VCaP (cell line): ENCODE results near the gene TSR3.

ENCODE experiments used
- H3K27ac ChIP-seq: fragments of 450-650 bp; 2 replicates; pipeline ENCODE4 v1.5.1; 2017
- TF ChIP-seq, protein P1 (sequence below): fragments of 450-650 bp; conservative IDR thresholded peaks from 2 replicates; pipeline ENCODE4 v1.5.1; 2017; ENCODE audit warnings: mild to moderate bottlenecking, moderate library complexity

TSR3 gene

DNA sequence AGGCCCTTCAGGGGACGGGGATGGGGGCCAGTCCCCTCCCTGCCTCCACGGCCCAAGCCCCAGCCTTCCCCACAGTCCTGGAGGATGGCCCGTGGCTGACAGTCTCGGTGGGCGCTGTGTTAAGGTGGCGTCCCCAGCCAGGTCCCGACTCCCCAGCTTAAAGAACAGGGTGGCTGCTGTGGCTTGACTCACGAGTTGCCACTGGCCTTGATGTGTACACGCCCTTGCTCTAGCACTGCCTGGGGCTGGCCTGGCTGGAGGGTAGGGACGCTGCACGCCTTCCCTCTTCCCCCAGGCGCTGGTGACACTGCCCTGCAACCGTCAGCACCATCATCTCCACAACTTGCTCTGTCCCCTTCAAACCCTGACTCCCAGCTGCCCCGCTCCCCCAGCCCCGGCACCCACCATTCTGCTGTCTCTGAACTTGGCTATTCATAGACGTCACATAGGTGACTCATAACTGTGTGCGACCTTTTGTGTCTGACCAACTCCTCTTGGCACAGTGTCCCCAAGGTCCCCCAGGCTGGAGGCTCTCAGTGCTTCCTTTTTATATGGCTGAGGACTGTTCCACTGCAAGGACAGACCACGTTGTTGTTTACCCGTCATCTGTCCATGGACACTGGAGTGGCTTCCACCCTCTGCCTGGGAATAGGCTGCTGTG, 6.4 kb upstream of the TSR3 start:
- no peak overlapping the region for H3K27ac ChIP-seq

DNA sequence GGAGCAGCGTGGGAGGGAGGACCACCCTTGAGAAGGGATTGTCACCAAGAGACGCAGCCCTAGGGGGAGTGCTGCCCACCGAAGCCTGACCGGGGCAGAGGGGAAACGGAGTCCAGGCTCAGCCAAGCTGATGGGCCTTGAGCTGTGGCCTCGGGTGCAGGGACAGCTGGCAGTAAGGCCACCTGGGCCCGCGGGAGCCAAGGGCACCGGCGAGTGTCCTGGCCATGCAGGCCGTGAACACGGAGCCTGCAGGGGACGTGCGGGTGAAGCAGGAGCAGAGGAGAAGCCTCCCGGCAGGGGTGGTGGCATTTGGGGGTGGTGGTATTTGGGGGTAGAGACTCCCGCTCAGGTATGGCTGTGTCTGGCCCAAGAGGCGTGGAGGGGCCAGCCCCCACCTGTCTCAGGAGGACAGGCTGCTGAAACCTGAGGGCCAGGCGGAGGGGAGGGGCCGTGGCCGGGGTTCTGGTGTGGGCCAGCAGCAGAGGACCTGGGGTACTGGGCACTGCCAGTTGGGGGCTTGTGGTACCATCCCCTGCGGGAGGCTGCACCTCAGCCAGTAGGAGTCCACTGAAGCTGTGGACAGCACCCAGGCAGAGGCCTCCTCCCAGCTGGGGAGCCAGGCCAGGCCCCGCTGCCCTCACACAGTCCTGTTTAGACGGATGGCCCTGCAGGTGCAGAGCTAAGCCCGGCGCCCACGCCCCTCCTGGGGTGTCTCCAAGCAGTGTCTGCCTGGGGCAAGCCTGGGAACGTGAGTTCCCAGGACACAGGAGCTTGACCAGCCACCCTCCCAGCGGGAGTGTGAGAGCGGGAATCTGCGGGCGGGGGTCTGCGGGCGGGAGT, 4.6 kb upstream of the TSR3 start:
- H3K27ac ChIP-seq, result no peak overlapping the region
- TF ChIP-seq, protein P1, sequence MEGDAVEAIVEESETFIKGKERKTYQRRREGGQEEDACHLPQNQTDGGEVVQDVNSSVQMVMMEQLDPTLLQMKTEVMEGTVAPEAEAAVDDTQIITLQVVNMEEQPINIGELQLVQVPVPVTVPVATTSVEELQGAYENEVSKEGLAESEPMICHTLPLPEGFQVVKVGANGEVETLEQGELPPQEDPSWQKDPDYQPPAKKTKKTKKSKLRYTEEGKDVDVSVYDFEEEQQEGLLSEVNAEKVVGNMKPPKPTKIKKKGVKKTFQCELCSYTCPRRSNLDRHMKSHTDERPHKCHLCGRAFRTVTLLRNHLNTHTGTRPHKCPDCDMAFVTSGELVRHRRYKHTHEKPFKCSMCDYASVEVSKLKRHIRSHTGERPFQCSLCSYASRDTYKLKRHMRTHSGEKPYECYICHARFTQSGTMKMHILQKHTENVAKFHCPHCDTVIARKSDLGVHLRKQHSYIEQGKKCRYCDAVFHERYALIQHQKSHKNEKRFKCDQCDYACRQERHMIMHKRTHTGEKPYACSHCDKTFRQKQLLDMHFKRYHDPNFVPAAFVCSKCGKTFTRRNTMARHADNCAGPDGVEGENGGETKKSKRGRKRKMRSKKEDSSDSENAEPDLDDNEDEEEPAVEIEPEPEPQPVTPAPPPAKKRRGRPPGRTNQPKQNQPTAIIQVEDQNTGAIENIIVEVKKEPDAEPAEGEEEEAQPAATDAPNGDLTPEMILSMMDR, result no peak

More for the DNA sequence above, 6.4 kb upstream of the TSR3 start:
- TF ChIP-seq, protein P1, result no peak

DNA sequence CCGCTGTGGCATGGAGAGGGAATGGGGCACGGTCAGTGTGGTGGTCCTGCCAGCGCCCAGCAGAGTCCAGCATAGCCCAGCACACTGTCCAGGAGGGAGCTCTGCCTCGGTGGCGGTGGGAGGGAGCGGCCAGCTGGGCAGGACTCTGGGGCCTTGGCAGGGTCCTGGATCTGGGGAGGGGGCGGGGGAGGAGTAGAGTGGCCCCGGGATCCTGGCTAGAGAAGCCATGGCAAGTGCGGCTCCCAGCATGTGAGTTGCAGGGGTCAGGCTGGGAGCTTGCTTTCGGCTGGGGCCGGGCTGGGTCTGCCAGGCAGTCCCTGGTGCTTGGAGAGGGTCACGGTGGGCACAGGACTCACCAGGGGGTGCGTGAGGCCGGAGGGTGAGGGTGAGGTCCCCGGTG, 3.9 kb upstream of the TSR3 start:
- TF ChIP-seq, protein P1, result no peak

DNA sequence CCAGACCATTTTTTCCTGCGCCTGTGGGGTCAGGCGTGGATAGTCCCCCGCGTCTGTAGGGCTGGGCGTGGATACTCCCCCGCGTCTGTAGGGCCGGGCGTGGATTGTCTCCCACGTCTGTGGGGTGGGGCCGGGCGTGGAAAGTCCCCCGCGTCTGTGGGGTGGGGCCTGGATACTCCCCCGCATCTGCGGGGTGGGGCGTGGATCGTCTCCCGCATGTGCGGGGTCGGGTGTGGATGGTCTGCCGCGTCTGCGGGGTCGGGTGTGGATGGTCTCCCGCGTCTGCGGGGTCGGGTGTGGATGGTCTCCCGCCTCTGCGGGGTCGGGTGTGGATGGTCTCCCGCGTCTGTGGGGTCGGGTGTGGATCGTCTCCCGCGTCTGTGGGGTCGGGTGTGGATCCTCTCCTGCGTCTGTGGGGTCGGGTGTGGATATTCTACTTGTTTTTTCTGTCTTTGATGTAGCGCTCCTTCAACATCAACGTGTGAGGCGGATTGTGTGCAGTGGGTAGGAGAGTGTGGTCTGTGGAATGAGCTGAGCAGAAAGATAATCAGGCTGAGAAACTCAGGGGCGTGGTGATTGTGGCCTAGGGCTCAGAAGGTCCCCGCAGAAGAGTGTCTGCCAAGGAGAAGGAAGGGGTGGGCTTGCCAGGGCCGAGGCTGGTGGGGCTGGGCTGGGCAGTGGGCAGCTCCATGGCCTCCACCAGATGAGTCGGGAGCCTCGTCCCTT, 3.3 kb upstream of the TSR3 start:
- no peak overlapping the region for H3K27ac ChIP-seq
- TF ChIP-seq, protein P1, result no peak

More for the DNA sequence above, 3.9 kb upstream of the TSR3 start:
- no peak overlapping the region for H3K27ac ChIP-seq

DNA sequence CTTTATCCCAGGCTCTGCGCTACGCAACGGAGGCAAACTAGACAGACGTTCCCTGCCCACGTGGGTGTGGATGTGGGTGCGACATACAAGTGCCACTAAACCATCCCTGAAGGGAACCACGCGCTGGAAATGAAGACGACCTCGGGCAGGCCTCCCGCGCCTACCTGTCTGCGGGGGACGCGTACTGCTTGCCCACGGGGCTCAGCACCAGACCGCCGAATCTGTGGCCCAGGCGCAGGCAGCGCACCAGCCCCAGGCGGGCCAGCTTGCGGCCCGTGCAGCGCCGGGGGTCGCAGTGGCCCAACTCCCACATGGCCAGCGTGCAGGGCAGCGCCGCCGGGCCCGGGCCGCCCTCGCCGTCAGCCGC, 480 bp downstream of the TSR3 start:
- H3K27ac ChIP-seq, result peak overlapping the region; percentile 61; the same call in 1 of the 2 replicates
- TF ChIP-seq, protein P1, result no peak

DNA sequence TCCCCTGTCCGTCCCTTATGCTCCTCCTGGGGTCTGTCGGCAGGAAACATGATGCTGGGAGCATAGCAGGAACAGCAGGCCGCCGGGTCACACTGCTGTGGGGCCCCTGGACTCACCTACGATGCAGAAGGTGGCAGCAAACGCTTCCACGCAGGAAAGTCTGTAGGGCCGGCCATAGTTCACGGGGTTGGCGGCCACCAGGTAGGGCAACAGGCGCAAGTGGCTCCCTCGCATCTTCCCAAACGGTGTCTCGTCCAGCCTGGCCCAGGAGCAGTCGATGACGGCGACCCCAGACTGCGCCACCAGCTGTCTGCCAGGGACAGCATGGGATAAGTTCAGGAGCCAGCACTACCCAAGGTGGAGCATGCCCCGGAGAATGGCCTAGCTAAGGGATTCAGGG, 987 bp downstream of the TSR3 start:
- H3K27ac ChIP-seq, result no peak overlapping the region; the same call in 1 of the 2 replicates
- TF ChIP-seq, protein P1, result no peak

GRCh38 chr16:1349951-1350350, 1.7 kb downstream of the TSR3 start:
- TF ChIP-seq, protein P1, result no peak
- no peak overlapping the region for H3K27ac ChIP-seq
